Activated naive CD8-positive, alpha-beta T cell treated with anti-CD3 and anti-CD28 coated beads, Interleukin-2, amount 50 U/mL, for 24 hours (primary cell): Measurements from ENCODE around the gene DEK.

ENCODE experiments used
- ATAC-seq: fragments of 150-1000 bp; cut with Tn5 transposase; one replicate; pipeline ENCODE4 v1.10.0; 2021
- DNase-seq: peaks from one replicate; pipeline ENCODE4 v3.0.0; 2021
- H3K27ac Mint-ChIP-seq: one replicate; pipeline ENCODE4 v1.8.0; 2021; ENCODE audit warnings: mild to moderate bottlenecking, mixed read lengths
- H3K27me3 Mint-ChIP-seq: one replicate; pipeline ENCODE4 v1.8.0; 2021; ENCODE audit warnings: mixed read lengths
- H3K36me3 Mint-ChIP-seq: one replicate; pipeline ENCODE4 v1.8.0; 2021; ENCODE audit warnings: low read depth, mixed read lengths
- H3K4me1 Mint-ChIP-seq: one replicate; pipeline ENCODE4 v1.8.0; 2021; ENCODE audit warnings: mixed read lengths
- H3K4me3 Mint-ChIP-seq: one replicate; pipeline ENCODE4 v1.8.0; 2021; ENCODE audit warnings: mild to moderate bottlenecking, moderate library complexity, mixed read lengths
- H3K9me3 Mint-ChIP-seq: one replicate; pipeline ENCODE4 v1.8.0; 2021; ENCODE audit warnings: mixed read lengths

The DEK gene

DNA sequence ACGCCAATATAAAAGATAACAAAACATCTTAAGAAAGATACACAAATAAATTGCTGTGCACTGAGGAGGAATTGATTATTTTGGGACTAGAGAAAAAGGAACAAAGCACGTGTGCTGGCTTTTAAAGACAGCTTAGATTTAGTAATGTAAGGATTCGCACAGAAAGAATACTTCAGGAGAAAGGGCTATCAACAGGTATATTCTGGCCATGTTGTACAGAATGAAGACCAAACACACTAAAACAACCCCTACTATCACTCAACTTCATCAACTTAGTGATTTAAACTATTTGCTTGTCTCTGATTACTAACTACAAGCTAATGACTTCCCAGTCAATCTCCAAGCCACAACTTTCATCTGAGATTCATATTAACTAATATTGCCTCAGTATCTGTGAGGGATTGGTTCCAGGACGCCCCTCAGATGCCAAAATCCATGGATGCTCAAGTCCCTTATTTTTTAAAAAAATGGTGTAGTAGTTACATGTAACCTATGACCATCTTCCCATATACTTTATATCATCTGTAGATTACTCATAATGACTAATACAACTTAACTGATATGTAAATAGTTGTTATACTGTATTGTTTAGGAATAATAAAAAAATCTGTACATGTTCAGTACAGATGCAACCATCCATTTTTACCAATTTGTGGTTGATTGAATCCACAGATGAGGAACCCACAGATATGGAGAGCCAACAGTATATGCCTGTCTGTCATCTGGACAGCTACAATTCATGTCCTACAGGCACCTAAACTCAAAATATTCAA, 4.5 kb downstream of the DEK start:
- Mint-ChIP-seq H3K4me3 (peak overlapping the region; percentile 63), H3K36me3 (peaks cover 77% of the 10 kb centered on the region), H3K4me1 (peaks cover 50% of the 10 kb centered on the region), H3K27ac (peak overlapping the region; percentile 78), H3K27me3 (no peaks in the 10 kb centered on the region), H3K9me3 (no peaks in the 10 kb centered on the region)
- ATAC-seq (no peak), DNase-seq (no peak)

DNA sequence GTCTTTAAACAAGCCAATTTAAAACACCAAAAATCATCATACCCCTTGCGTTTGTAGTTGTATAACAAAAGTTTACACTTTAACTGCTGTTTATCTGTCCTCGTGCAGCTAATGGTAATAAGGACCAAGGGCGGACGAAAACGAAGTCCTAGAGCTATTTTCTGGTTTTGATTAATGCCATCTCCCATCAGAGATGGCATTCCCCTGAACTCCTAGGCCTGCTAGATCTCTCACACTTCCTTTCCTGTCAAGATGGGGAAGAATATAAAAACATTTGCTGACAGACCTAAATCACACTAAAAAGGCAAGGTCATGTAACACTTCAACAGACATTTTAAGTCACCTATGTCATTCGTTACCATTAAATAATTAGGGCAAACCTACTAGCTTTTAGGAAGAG, 9.5 kb downstream of the DEK start:
- peaks cover 65% of the 10 kb centered on the region for H3K36me3 Mint-ChIP-seq
- H3K27me3 Mint-ChIP-seq: no peaks in the 10 kb centered on the region
- DNase-seq: no peak
- ATAC-seq: no peak
- peaks cover 21% of the 10 kb centered on the region for H3K4me1 Mint-ChIP-seq
- H3K9me3 Mint-ChIP-seq: no peaks in the 10 kb centered on the region
- no peak overlapping the region for H3K27ac Mint-ChIP-seq
- H3K4me3 Mint-ChIP-seq: no peak overlapping the region

DNA sequence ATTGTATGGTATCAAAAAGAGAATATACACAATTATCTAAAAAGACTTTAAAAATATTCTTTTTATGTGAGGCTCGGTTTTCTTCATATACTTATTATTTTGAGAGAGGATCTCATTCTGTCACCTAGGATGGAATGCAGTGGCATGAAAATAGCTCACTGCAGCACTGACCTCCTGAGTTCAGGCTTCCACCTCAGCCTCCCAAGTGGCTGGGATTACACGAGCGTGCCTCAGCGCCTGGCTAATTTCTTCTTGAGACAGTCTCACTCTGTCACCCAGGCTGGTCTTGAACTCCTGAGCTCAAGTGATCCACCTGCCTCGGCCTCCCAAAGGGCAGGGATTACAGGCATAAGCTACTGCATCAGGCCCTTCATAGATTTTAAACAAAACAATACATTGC, 10.7 kb downstream of the DEK start:
- no peak for ATAC-seq
- no peak for DNase-seq
- Mint-ChIP-seq H3K4me1 (peaks cover 17% of the 10 kb centered on the region), H3K4me3 (no peak overlapping the region), H3K27me3 (no peaks in the 10 kb centered on the region), H3K36me3 (peaks cover 68% of the 10 kb centered on the region), H3K27ac (no peak overlapping the region), H3K9me3 (peaks cover 6% of the 10 kb centered on the region)

DNA sequence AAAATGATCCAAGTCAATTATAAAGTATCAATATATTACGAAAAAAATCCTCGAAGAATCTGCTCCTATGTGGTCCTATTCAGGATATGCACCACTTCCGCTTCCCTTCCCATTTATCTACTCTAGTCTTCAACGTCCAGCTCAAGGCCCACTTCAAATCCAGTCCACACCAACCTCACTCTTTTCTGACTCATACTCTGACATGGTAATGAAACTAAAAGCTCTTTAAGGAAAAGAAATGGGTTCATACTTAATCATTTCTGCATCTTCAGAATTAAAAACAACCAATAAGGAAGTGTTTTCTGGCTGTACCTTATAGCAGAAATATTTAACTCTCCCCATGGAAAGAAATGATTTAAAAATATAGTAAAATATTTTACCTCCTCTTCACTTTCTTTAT, 15.1 kb downstream of the DEK start:
- Mint-ChIP-seq H3K36me3 (peaks cover 78% of the 10 kb centered on the region), H3K9me3 (peaks cover 6% of the 10 kb centered on the region), H3K4me1 (peaks cover 41% of the 10 kb centered on the region), H3K27me3 (no peaks in the 10 kb centered on the region), H3K27ac (no peak overlapping the region), H3K4me3 (no peak overlapping the region)
- DNase-seq (no peak), ATAC-seq (no peak)

DNA sequence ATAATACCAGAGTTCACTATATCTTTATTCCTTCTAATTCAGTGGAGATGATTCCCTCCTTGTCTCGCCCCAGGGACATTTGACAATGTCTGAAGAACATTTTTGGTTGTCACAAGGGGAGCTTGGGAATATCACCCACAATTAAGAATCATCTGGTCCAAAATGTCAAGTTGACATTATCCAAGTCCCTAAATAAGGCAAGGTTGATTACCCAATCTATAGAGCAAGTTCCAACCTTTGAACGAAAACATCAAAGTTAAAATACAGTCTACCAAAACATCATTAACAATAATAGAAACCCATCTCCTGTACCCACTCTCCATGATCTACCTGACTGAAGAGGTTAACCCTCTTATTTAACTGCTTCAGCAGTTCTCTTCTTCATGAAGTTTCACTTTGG, 15.6 kb downstream of the DEK start:
- ATAC-seq (no peak), DNase-seq (no peak)
- H3K27ac Mint-ChIP-seq: no peak overlapping the region
- no peaks in the 10 kb centered on the region for H3K27me3 Mint-ChIP-seq
- peaks cover 82% of the 10 kb centered on the region for H3K36me3 Mint-ChIP-seq
- no peak overlapping the region for H3K4me3 Mint-ChIP-seq
- peaks cover 6% of the 10 kb centered on the region for H3K9me3 Mint-ChIP-seq
- peaks cover 43% of the 10 kb centered on the region for H3K4me1 Mint-ChIP-seq

DNA sequence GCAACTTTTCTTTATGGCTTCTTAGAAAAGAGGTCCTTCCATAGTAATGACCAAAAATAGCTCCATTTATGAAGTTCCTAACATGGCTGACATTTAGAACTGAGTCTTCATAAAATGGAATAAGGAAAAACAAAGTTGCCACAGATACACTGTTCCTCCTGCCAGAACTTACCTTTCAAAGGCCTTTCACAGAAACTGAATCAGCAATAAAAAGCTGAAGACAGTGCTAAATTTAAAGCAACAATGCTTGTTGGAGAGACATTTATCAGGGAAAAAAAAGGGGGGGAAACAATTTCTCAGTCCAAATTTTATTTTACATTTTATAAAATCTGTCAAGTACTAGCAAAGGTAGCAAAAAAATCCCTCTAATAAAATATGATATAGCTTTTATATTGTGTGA, 17.3 kb downstream of the DEK start:
- no peaks in the 10 kb centered on the region for H3K27me3 Mint-ChIP-seq
- peaks cover 57% of the 10 kb centered on the region for H3K4me1 Mint-ChIP-seq
- peaks cover 87% of the 10 kb centered on the region for H3K36me3 Mint-ChIP-seq
- DNase-seq (no peak), ATAC-seq (no peak)
- H3K4me3 Mint-ChIP-seq: no peak overlapping the region
- H3K9me3 Mint-ChIP-seq: peaks cover 6% of the 10 kb centered on the region
- no peak overlapping the region for H3K27ac Mint-ChIP-seq

DNA sequence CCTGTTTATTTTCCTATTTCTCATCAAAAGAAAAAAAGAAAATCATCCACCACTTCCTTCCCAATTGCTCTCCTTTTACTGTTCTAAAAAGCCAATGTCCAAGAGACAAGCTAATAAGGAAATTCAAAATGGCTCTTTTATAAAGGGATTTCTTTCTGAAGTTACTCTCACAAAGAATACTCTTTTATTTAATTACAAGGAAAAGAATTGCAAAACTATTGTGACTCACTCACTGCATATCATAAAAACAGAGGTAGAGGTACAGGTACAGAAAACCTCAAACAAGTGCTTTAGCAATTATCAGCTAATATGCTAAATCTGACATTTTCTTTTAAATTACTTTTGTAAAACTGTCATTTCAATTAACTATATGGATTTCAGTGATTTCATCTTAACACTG, 18.1 kb downstream of the DEK start:
- ATAC-seq (no peak), DNase-seq (no peak)
- no peak overlapping the region for H3K27ac Mint-ChIP-seq
- H3K4me1 Mint-ChIP-seq: peaks cover 64% of the 10 kb centered on the region
- peaks cover 85% of the 10 kb centered on the region for H3K36me3 Mint-ChIP-seq
- H3K9me3 Mint-ChIP-seq: peaks cover 6% of the 10 kb centered on the region
- H3K4me3 Mint-ChIP-seq: no peak overlapping the region
- H3K27me3 Mint-ChIP-seq: no peaks in the 10 kb centered on the region

DNA sequence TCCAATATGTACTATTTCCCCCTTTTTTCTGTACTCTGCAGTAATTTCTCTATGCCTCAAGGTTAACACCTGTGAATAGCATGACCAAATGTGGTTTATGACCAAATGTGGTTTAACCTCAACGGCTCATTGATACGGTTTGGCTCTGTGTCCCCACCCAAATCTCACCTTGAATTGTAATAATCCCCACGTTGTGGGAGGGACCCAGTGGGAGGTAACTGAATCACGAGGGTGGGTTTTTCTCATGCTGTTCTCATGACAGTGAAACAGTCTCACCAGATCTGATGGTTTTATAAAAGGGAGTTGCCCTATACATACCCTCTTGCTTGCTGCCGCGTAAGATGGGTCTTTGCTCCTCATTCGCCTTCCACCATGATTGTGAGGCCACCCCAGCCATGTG, 18.7 kb downstream of the DEK start:
- peaks cover 66% of the 10 kb centered on the region for H3K4me1 Mint-ChIP-seq

DNA sequence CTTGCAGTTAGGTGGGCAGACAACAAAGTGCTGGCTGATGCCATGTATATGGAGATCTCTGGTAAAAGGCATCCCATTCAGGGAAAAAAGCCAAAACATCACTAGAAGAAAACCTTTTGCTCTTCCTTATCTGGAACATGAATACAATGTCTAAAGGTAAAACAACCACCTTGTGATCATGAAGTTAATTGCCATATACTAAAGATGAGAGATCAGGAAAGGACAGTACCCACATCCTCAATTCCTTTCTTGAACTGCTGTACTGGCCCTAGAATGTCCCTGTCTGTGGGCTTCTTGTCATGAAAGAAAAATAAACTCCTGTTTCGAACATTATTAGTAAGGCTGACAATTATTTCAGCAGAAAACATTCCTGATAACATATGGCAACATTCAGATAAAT, 19.3 kb downstream of the DEK start:
- peak overlapping the region; percentile 81 for H3K27ac Mint-ChIP-seq
- no peak overlapping the region for H3K4me3 Mint-ChIP-seq
- no peaks in the 10 kb centered on the region for H3K27me3 Mint-ChIP-seq
- peaks cover 6% of the 10 kb centered on the region for H3K9me3 Mint-ChIP-seq
- ATAC-seq (no peak), DNase-seq (no peak)
- H3K4me1 Mint-ChIP-seq: peaks cover 66% of the 10 kb centered on the region
- peaks cover 88% of the 10 kb centered on the region for H3K36me3 Mint-ChIP-seq

More for the DNA sequence above, 18.7 kb downstream of the DEK start:
- ATAC-seq: peak; percentile 74
- peak; percentile 27 for DNase-seq
- peaks cover 88% of the 10 kb centered on the region for H3K36me3 Mint-ChIP-seq
- H3K27me3 Mint-ChIP-seq: no peaks in the 10 kb centered on the region
- H3K27ac Mint-ChIP-seq: peak overlapping the region; percentile 81
- H3K9me3 Mint-ChIP-seq: peaks cover 6% of the 10 kb centered on the region
- peak overlapping the region; percentile 43 for H3K4me3 Mint-ChIP-seq

DNA sequence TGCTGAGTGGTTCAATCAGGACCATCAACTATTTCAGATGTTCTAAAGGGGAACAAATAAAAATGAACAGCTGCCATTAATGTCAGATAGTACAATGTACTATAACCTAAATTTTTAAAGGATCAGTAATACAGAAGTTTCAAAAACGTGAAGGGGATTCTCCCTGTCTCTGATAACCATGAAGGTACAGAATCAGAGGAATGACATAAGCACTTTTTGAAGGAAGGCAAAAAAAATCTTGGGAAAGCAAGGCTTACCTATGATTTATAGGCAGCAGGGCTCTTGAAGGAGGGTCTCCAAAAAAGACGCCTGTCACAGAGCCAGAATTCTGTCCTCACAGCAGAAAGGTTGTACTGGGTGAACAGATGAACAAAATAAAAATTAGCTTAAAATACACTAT, 20.1 kb downstream of the DEK start:
- Mint-ChIP-seq H3K27me3 (no peaks in the 10 kb centered on the region), H3K4me3 (no peak overlapping the region), H3K36me3 (peaks cover 85% of the 10 kb centered on the region), H3K9me3 (peaks cover 4% of the 10 kb centered on the region), H3K27ac (no peak overlapping the region), H3K4me1 (peaks cover 65% of the 10 kb centered on the region)
- ATAC-seq (no peak), DNase-seq (no peak)

DNA sequence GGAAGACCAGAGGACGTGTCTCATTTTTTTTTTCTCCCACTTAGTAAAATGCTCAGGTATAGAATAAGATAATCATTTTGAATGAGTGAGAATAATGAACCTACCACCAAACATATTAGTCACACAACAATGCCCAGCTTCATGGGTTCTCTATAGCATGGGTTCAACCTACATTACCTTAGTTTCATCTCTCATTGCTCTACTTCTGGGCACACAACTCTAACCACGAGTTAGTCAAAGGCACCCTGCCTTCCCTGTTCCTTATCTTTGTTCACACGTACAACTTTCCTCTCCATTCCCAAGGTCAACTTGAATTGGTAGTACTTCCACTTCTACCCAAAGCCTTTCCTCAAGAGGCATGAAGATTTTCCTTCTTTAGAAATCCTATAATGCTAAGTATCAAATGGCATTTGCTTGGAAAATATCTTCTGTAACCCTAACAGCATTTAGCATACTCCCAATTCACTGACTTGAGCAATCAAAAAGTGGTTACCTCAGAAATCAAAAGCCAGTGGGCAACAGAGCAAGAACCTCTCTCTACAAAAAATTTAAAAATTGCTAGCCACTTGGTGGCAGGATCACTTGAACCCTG, 20.9 kb downstream of the DEK start:
- DNase-seq: no peak
- no peaks in the 10 kb centered on the region for H3K27me3 Mint-ChIP-seq
- H3K27ac Mint-ChIP-seq: no peak overlapping the region
- no peak overlapping the region for H3K4me3 Mint-ChIP-seq
- peaks cover 63% of the 10 kb centered on the region for H3K4me1 Mint-ChIP-seq
- H3K36me3 Mint-ChIP-seq: peaks cover 79% of the 10 kb centered on the region
- no peaks in the 10 kb centered on the region for H3K9me3 Mint-ChIP-seq
- peak; percentile 63 for ATAC-seq

DNA sequence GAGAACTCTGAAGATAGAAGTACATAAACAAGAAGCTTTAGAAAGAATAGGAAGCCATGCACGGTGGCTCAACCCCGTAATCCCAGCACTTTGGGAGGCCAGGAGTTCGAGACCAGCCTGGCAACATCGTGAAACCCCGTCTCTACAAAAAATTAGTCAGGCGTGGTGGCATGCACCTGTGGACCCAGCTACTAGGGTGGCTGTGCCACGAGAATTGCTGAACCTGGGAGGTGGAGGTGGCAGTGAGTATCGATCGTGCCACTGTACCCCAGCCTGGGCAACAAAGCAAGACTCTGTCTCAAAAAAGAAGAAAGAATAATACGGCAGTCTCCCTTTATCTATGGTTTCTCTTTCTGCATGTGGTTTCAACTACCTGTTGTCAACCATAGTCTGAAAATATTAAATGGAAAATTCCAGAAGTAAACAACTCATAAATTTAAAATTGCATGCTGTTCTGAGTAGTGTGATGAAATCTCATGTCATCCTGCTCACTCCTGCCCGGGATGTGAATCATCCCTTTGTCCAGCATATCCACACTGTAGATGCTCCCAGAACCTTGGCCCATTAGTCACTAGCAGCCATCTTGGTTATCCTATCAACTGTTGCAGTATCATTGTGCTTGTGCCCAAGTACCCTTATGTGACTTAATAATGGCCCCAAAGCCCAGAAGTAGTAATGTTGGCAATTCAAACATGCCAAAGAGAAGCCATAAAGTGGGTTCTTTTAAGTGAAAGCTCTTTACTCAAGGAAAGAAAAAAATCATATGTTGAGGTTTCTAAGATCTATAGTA, 22.1 kb downstream of the DEK start:
- ATAC-seq (no peak), DNase-seq (no peak)
- Mint-ChIP-seq H3K4me3 (no peak overlapping the region), H3K27ac (peak overlapping the region; percentile 48), H3K9me3 (no peaks in the 10 kb centered on the region), H3K4me1 (peaks cover 57% of the 10 kb centered on the region), H3K36me3 (peaks cover 79% of the 10 kb centered on the region), H3K27me3 (no peaks in the 10 kb centered on the region)

DNA sequence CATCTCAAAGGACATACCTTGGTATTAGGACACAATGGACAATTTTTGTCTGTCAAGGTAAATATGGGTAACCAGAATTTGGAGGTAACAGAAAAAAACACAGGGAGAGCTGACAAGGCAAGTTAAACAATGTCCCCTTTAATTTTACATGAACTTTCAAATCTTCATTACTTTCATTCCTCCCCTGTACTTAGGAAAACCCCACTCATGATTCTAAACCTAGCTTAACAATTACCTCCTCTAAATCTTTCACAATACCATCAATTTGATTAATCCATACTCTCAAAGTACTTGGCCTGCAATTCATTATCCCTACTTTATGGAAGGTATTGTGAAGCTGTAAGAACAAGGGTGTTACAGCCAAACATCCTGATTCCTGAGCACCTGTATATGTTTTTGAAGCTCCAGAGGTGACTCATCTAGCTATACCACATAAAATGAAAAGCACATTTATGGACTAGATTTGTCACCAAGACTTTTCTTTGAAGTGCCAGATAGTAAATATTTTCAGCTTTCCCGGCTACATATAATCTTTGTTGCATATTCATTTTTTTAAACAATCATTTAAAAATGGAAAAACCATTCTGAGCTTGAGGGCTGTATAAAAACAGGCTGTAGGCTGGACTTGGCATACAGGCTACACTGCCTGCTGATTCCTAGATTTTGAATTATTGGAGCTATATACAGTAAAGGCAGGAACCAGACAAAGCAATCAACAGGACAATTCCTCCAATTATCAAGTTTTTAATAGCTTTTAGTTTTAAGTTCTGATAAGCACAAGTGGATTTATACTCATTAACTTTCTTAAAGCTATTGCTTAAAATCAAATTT, 22.9 kb downstream of the DEK start:
- Mint-ChIP-seq H3K27me3 (no peaks in the 10 kb centered on the region), H3K36me3 (peaks cover 77% of the 10 kb centered on the region), H3K27ac (no peak overlapping the region), H3K4me1 (peaks cover 50% of the 10 kb centered on the region), H3K9me3 (no peaks in the 10 kb centered on the region), H3K4me3 (no peak overlapping the region)
- no peak for DNase-seq
- no peak for ATAC-seq

DNA sequence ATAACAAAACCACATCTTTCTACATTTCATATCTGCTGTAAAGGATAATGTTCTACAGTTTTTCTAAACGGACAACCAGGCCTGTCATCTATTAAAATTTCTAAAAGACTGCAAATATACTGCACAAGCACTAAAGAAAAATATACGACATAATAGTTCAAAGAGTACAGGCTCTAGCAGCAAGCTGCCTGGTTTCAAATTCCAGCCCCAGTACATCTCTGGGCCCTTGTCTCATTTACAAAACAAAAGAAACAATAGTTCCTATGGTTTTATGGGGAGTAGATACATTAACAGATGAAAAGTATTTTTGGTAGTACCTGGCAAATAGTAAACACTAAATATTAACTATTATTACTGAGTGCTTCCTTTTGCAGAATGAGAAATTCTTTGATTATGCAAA, 24.1 kb downstream of the DEK start:
- no peak overlapping the region for H3K4me3 Mint-ChIP-seq
- peaks cover 38% of the 10 kb centered on the region for H3K4me1 Mint-ChIP-seq
- H3K36me3 Mint-ChIP-seq: peaks cover 77% of the 10 kb centered on the region
- H3K27me3 Mint-ChIP-seq: no peaks in the 10 kb centered on the region
- ATAC-seq (no peak), DNase-seq (no peak)
- peaks cover under 1% of the 10 kb centered on the region for H3K9me3 Mint-ChIP-seq
- no peak overlapping the region for H3K27ac Mint-ChIP-seq
